Measurements from ENCODE around the gene CPSF2.

- TF ChIP-seq, protein P1, sequence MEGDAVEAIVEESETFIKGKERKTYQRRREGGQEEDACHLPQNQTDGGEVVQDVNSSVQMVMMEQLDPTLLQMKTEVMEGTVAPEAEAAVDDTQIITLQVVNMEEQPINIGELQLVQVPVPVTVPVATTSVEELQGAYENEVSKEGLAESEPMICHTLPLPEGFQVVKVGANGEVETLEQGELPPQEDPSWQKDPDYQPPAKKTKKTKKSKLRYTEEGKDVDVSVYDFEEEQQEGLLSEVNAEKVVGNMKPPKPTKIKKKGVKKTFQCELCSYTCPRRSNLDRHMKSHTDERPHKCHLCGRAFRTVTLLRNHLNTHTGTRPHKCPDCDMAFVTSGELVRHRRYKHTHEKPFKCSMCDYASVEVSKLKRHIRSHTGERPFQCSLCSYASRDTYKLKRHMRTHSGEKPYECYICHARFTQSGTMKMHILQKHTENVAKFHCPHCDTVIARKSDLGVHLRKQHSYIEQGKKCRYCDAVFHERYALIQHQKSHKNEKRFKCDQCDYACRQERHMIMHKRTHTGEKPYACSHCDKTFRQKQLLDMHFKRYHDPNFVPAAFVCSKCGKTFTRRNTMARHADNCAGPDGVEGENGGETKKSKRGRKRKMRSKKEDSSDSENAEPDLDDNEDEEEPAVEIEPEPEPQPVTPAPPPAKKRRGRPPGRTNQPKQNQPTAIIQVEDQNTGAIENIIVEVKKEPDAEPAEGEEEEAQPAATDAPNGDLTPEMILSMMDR (conservative IDR thresholded peaks at IDR 0.05 in 1 of 2, IDR thresholded peaks at IDR 0.05 in 1 of 2; ENCODE audit: low read depth in 1 of 2, low read length in 2 of 2), result no peak
- no peak for TF ChIP-seq EZH2 (IDR thresholded peaks at IDR 0.05; ENCODE audit: low read length, missing control alignments)
Observed at GRCh38 chr14:92164958-92165357, 43.2 kb downstream of the CPSF2 start.

Data from fibroblast of lung (primary cell).